WTC11 (cell line): ENCODE measurements around the gene GDPD3. TPM values are rescaled to one million over a fixed set of nuclear protein-coding genes. Genes with fewer than 3 reads are reported as not detected.
A peak's percentile ranks its signal among the peaks of the same experiment; 100 is the strongest.

Experiments used
- ARID4B ChIP-seq: sonication (generic); formaldehyde crosslinking; IDR thresholded peaks from 2 replicates; pipeline ENCODE4 v1.8.0; 2023; ENCODE audit warnings: missing genetic modification reagents, mild to moderate bottlenecking, borderline replicate concordance
- ATF1 ChIP-seq: sonication (generic); formaldehyde crosslinking; IDR thresholded peaks from 2 replicates; pipeline ENCODE4 v1.8.1; 2023; ENCODE audit warnings: mild to moderate bottlenecking, moderate library complexity, missing genetic modification reagents
- CBFB ChIP-seq: sonication (generic); formaldehyde crosslinking; IDR thresholded peaks from 2 replicates; pipeline ENCODE4 v1.8.1; 2022; ENCODE audit warnings: mild to moderate bottlenecking, low read depth, missing genetic modification reagents
- CDX4 ChIP-seq: fragments of 250-450 bp; sonication (Bioruptor Pico); IDR thresholded peaks from 2 replicates; pipeline ENCODE4 v1.9.0; 2021; ENCODE audit warnings: moderate library complexity, mild to moderate bottlenecking, inconsistent platforms, borderline replicate concordance
- CREB1 ChIP-seq: sonication (generic); formaldehyde crosslinking; IDR thresholded peaks from 2 replicates; pipeline ENCODE4 v1.8.0; 2023; ENCODE audit warnings: mild to moderate bottlenecking, missing genetic modification reagents
- E2F4 ChIP-seq: sonication (generic); formaldehyde crosslinking; IDR thresholded peaks from 2 replicates; pipeline ENCODE4 v1.8.1; 2022; ENCODE audit warnings: low read depth, mild to moderate bottlenecking, moderate library complexity, missing genetic modification reagents, borderline replicate concordance
- FOXK1 ChIP-seq: sonication (generic); formaldehyde crosslinking; IDR thresholded peaks from 2 replicates; pipeline ENCODE4 v1.8.0; 2022; ENCODE audit warnings: mild to moderate bottlenecking, moderate library complexity, missing genetic modification reagents
- HMGXB4 ChIP-seq: sonication (generic); formaldehyde crosslinking; IDR thresholded peaks from 2 replicates; pipeline ENCODE4 v1.8.1; 2023; ENCODE audit warnings: mild to moderate bottlenecking, moderate library complexity, missing genetic modification reagents
- KAT7 ChIP-seq: sonication (generic); formaldehyde crosslinking; IDR thresholded peaks from 2 replicates; pipeline ENCODE4 v1.8.1; 2023; ENCODE audit warnings: missing genetic modification reagents, mild to moderate bottlenecking, borderline replicate concordance
- MXD4 ChIP-seq: fragments of 250-450 bp; sonication (Bioruptor Pico); IDR thresholded peaks from 2 replicates; pipeline ENCODE4 v1.8.0; 2021; ENCODE audit warnings: mild to moderate bottlenecking, moderate library complexity, borderline replicate concordance
- NR1H2 ChIP-seq: sonication (generic); formaldehyde crosslinking; IDR thresholded peaks from 2 replicates; pipeline ENCODE4 v1.9.0; 2021; ENCODE audit warnings: mild to moderate bottlenecking, moderate library complexity, missing genetic modification reagents
- PRDM15 ChIP-seq: sonication (generic); formaldehyde crosslinking; IDR thresholded peaks from 2 replicates; pipeline ENCODE4 v1.8.0; 2022; ENCODE audit warnings: missing genetic modification reagents
- SOX15 ChIP-seq: fragments of 250-450 bp; sonication (Bioruptor Pico); IDR thresholded peaks from 2 replicates; pipeline ENCODE4 v1.9.0; 2021; ENCODE audit warnings: mild to moderate bottlenecking
- SP1 ChIP-seq: sonication (generic); formaldehyde crosslinking; conservative IDR thresholded peaks from 2 replicates; pipeline ENCODE4 v1.8.1; 2022; ENCODE audit warnings: missing genetic modification reagents
- TP53 ChIP-seq: sonication (generic); formaldehyde crosslinking; IDR thresholded peaks from 2 replicates; pipeline ENCODE4 v1.8.1; 2023; ENCODE audit warnings: mild to moderate bottlenecking, missing genetic modification reagents
- ZNF263 ChIP-seq: sonication (generic); formaldehyde crosslinking; IDR thresholded peaks from 2 replicates; pipeline ENCODE4 v1.8.1; 2022; ENCODE audit warnings: low read depth, mild to moderate bottlenecking, moderate library complexity, missing genetic modification reagents
- ZNF425 ChIP-seq: fragments of 250-450 bp; sonication (Bioruptor Pico); conservative IDR thresholded peaks from 2 replicates; pipeline ENCODE4 v1.9.0; 2021; ENCODE audit warnings: mild to moderate bottlenecking
- ZNF532 ChIP-seq: fragments of 250-450 bp; sonication (Bioruptor Pico); IDR thresholded peaks from 2 replicates; pipeline ENCODE4 v1.9.0; 2021; ENCODE audit warnings: mild to moderate bottlenecking, borderline replicate concordance
- ZNF671 ChIP-seq: fragments of 250-450 bp; sonication (Bioruptor Pico); IDR thresholded peaks from 2 replicates; pipeline ENCODE4 v1.8.0; 2021; ENCODE audit warnings: mild to moderate bottlenecking
- total RNA-seq: library from RNA; stranded (reverse); gene quantifications from 3 replicates; pipeline ENCODE4 v1.2.3, GENCODE V29; 2021

The GDPD3 gene
- total RNA-seq, 1 experiment from 2014 or later, result 2.5 TPM

GRCh38 chr16:30113031-30113710, at the start of gene GDPD3 (continued):
- no peak for TF ChIP-seq ARID4B (CRISPR knock-in tag)
- no peak for TF ChIP-seq CBFB (CRISPR knock-in tag)
- peak; percentile 42 for TF ChIP-seq SP1 (CRISPR knock-in tag)
- TF ChIP-seq TP53 (CRISPR knock-in tag), result no peak
- TF ChIP-seq KAT7 (CRISPR knock-in tag), result no peak
- no peak for TF ChIP-seq E2F4 (CRISPR knock-in tag)
- no peak for TF ChIP-seq FOXK1
- no peak for TF ChIP-seq HMGXB4 (CRISPR knock-in tag)
- no peak for TF ChIP-seq ZNF425 (CRISPR knock-in tag)
- no peak for TF ChIP-seq ATF1 (CRISPR knock-in tag)
- no peak for TF ChIP-seq ZNF671 (CRISPR knock-in tag)
- TF ChIP-seq NR1H2, result no peak
- TF ChIP-seq PRDM15 (CRISPR knock-in tag), result no peak
- no peak for TF ChIP-seq CREB1 (CRISPR knock-in tag)
- TF ChIP-seq MXD4, result no peak
- TF ChIP-seq CDX4 (CRISPR knock-in tag), result no peak
- no peak for TF ChIP-seq SOX15 (CRISPR knock-in tag)
- no peak for TF ChIP-seq ZNF263 (CRISPR knock-in tag)
- no peak for TF ChIP-seq ZNF532 (CRISPR knock-in tag)
